SK-N-MC (cell line): ENCODE measurements around the gene MESP2.

Experiments used
- EZH2 ChIP-seq: fragments of 200-600 bp; sonication (generic); IDR thresholded peaks from one replicate; pipeline ENCODE4 v1.6.1; 2017; ENCODE audit warnings: antibody characterized with exemption
- FOXP2 ChIP-seq: optimal IDR thresholded peaks from 2 replicates; pipeline ENCODE3; 2011; ENCODE audit warnings: mild to moderate bottlenecking, moderate library complexity; ENCODE audit not compliant: insufficient read depth; ENCODE audit errors: extremely low read length, control extremely low read depth
- POLR2AphosphoS5 ChIP-seq: IDR thresholded peaks from 2 replicates; pipeline ENCODE4 v1.6.1; 2012; ENCODE audit warnings: mild to moderate bottlenecking, low read depth, low read length, borderline replicate concordance

DNA sequence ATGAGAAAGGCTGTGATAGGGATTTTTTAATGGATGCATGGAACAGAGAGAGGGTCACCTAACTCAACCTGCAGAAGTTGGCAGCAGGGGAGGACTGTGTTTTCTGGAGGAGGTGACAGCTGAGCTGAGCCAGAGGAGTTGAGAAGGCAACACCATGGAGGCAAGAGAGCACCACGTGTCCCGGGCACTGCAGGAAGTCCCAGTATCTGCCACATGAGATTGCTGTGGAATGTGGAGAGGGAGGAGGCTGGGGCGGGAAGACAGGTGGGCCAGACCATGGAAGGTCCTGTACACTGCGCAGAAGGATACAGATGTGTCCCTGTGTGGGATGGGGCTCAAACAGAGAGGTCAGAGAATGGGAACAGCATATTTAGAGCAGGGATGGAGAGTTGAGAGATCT lies 40.4 kb upstream of the MESP2 start:
- TF ChIP-seq EZH2 (no peak), POLR2AphosphoS5 (no peak), FOXP2 (no peak)
